HUES48 (cell line): Measurements from ENCODE around the gene MED29.

Experiments used
- H3K27ac ChIP-seq: one replicate; pipeline ENCODE4 v1.7.0; 2013; ENCODE audit warnings: low read depth, low read length, inconsistent platforms
- H3K27me3 ChIP-seq: 2 replicates; pipeline ENCODE4 v1.6.1; 2013; ENCODE audit warnings: mild to moderate bottlenecking, low read length; ENCODE audit not compliant: control insufficient read depth, insufficient read depth
- H3K36me3 ChIP-seq: 2 replicates; pipeline ENCODE4 v1.6.1; 2013; ENCODE audit warnings: low read length; ENCODE audit not compliant: control insufficient read depth, insufficient read depth
- H3K4me1 ChIP-seq: 2 replicates; pipeline ENCODE4 v1.6.1; 2013; ENCODE audit warnings: mild to moderate bottlenecking, low read length; ENCODE audit not compliant: control insufficient read depth, insufficient read depth
- H3K4me3 ChIP-seq: 2 replicates; pipeline ENCODE4 v1.5.1; 2013; ENCODE audit warnings: mild to moderate bottlenecking, low read depth, low read length
- H3K9ac ChIP-seq: 2 replicates; pipeline ENCODE4 v1.6.1; 2013; ENCODE audit warnings: mild to moderate bottlenecking, low read depth, low read length, moderate library complexity
- H3K9me3 ChIP-seq: 2 replicates; pipeline ENCODE4 v1.6.1; 2013; ENCODE audit warnings: low read length; ENCODE audit not compliant: control insufficient read depth, insufficient read depth

The MED29 gene

GRCh38 chr19:39413911-39414608 is 22.9 kb downstream of the MED29 start:
- H3K36me3 ChIP-seq: peaks cover 38% of the 10 kb centered on the region
- H3K27me3 ChIP-seq: no peaks in the 10 kb centered on the region
- peak overlapping the region; percentile 98 for H3K27ac ChIP-seq
- peaks cover 24% of the 10 kb centered on the region for H3K4me1 ChIP-seq
- H3K4me3 ChIP-seq: peak overlapping the region; percentile 98
- no peaks in the 10 kb centered on the region for H3K9me3 ChIP-seq
- peak overlapping the region; percentile 13 for H3K9ac ChIP-seq

- Histone ChIP-seq H3K27ac (no peak overlapping the region), H3K4me1 (peaks cover 23% of the 10 kb centered on the region), H3K4me3 (0 out of 2 replicates have a peak overlapping the region, but pooled peaks have one; percentile 11), H3K9ac (no peak overlapping the region), H3K27me3 (no peaks in the 10 kb centered on the region), H3K36me3 (peaks cover 45% of the 10 kb centered on the region), H3K9me3 (no peaks in the 10 kb centered on the region)
These were observed 24.2 kb downstream of the MED29 start for GRCh38 chr19:39415111-39416046.

GRCh38 chr19:39416152-39417120 is 25.3 kb downstream of the MED29 start:
- H3K36me3 ChIP-seq: peaks cover 55% of the 10 kb centered on the region
- no peak overlapping the region for H3K27ac ChIP-seq
- no peaks in the 10 kb centered on the region for H3K27me3 ChIP-seq
- H3K9me3 ChIP-seq: no peaks in the 10 kb centered on the region
- H3K4me3 ChIP-seq: no peak overlapping the region
- no peak overlapping the region for H3K9ac ChIP-seq
- peaks cover 13% of the 10 kb centered on the region for H3K4me1 ChIP-seq

- Histone ChIP-seq H3K36me3 (peaks cover 65% of the 10 kb centered on the region), H3K9me3 (no peaks in the 10 kb centered on the region), H3K27ac (no peak overlapping the region), H3K4me3 (no peak overlapping the region), H3K9ac (no peak overlapping the region), H3K27me3 (no peaks in the 10 kb centered on the region), H3K4me1 (peaks cover 10% of the 10 kb centered on the region; the same call in 1 of the 2 replicates)
These were observed 26.4 kb downstream of the MED29 start for GRCh38 chr19:39417463-39418181.

GRCh38 chr19:39419003-39419402 is 27.8 kb downstream of the MED29 start:
- Histone ChIP-seq H3K27me3 (no peaks in the 10 kb centered on the region), H3K9ac (no peak overlapping the region), H3K4me3 (no peak overlapping the region), H3K9me3 (no peaks in the 10 kb centered on the region), H3K27ac (no peak overlapping the region), H3K36me3 (peaks cover 79% of the 10 kb centered on the region), H3K4me1 (peaks cover 10% of the 10 kb centered on the region; the same call in 1 of the 2 replicates)

- no peaks in the 10 kb centered on the region for H3K4me1 ChIP-seq
- H3K36me3 ChIP-seq: peaks cover 87% of the 10 kb centered on the region
- H3K9ac ChIP-seq: no peak overlapping the region
- H3K4me3 ChIP-seq: no peak overlapping the region
- no peak overlapping the region for H3K27ac ChIP-seq
- no peaks in the 10 kb centered on the region for H3K27me3 ChIP-seq
- H3K9me3 ChIP-seq: no peaks in the 10 kb centered on the region
These were observed 29.6 kb downstream of the MED29 start for GRCh38 chr19:39420769-39421168.

GRCh38 chr19:39422020-39422419 is 30.8 kb downstream of the MED29 start:
- H3K36me3 ChIP-seq: peaks cover 77% of the 10 kb centered on the region
- no peak overlapping the region for H3K4me3 ChIP-seq

GRCh38 chr19:39423258-39424086 is 32.3 kb downstream of the MED29 start:
- no peaks in the 10 kb centered on the region for H3K27me3 ChIP-seq
- H3K9me3 ChIP-seq: no peaks in the 10 kb centered on the region
- no peak overlapping the region for H3K4me3 ChIP-seq
- H3K27ac ChIP-seq: no peak overlapping the region
- H3K4me1 ChIP-seq: peaks cover 14% of the 10 kb centered on the region
- no peak overlapping the region for H3K9ac ChIP-seq
- peaks cover 65% of the 10 kb centered on the region for H3K36me3 ChIP-seq

More at GRCh38 chr19:39422020-39422419, 30.8 kb downstream of the MED29 start:
- Histone ChIP-seq H3K9me3 (no peaks in the 10 kb centered on the region), H3K9ac (no peak overlapping the region), H3K27ac (no peak overlapping the region), H3K27me3 (no peaks in the 10 kb centered on the region), H3K4me1 (peaks cover 7% of the 10 kb centered on the region; the same call in 1 of the 2 replicates)

GRCh38 chr19:39424934-39425333 is 33.8 kb downstream of the MED29 start:
- Histone ChIP-seq H3K9ac (no peak overlapping the region), H3K27ac (no peak overlapping the region), H3K27me3 (no peaks in the 10 kb centered on the region), H3K4me1 (peaks cover 20% of the 10 kb centered on the region), H3K4me3 (no peak overlapping the region), H3K36me3 (peaks cover 56% of the 10 kb centered on the region), H3K9me3 (no peaks in the 10 kb centered on the region)
